ENCODE measurements around the gene LMX1B.

LMX1B gene

DNA sequence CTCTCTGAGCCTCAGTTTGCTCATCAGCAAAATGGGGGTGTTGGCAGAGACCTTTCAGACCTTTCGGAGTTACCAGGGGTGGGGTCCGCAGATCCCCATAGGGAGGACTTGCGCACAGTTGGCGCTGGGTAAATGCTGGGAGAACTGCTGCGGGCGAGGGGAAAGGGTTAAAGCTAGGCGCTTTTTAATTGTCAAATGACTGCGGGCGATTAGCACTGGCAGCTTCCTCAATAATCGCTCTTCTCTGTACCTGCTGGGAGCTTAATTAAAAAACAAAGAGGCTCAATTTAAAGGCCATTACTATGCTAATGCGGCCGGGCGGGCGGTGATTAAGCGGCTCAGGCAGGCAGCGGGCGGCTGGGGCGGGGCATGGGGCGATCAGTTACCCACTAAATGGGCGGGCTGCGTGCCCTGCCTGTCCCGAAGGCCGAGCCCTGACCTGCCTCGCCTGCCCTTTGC is 63.0 kb downstream of the LMX1B start:
- Histone ChIP-seq H3K9me3 (no peaks in the 10 kb centered on the region), H3K27me3 (peaks cover 100% of the 10 kb centered on the region), H3K27ac (no peak overlapping the region), H3K4me1 (ENCODE audit: control insufficient read depth in 1 of 2, insufficient read depth in 1 of 2, low read depth in 1 of 2, low read length in 1 of 2) (no peaks in the 10 kb centered on the region), H3K36me3 (no peaks in the 10 kb centered on the region), H3K4me3 (ENCODE audit: low read depth in 1 of 2, low read length in 1 of 2) (no peak overlapping the region)
- TF ChIP-seq, protein P1, sequence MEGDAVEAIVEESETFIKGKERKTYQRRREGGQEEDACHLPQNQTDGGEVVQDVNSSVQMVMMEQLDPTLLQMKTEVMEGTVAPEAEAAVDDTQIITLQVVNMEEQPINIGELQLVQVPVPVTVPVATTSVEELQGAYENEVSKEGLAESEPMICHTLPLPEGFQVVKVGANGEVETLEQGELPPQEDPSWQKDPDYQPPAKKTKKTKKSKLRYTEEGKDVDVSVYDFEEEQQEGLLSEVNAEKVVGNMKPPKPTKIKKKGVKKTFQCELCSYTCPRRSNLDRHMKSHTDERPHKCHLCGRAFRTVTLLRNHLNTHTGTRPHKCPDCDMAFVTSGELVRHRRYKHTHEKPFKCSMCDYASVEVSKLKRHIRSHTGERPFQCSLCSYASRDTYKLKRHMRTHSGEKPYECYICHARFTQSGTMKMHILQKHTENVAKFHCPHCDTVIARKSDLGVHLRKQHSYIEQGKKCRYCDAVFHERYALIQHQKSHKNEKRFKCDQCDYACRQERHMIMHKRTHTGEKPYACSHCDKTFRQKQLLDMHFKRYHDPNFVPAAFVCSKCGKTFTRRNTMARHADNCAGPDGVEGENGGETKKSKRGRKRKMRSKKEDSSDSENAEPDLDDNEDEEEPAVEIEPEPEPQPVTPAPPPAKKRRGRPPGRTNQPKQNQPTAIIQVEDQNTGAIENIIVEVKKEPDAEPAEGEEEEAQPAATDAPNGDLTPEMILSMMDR (IDR thresholded peaks at IDR 0.05): no peak

DNA sequence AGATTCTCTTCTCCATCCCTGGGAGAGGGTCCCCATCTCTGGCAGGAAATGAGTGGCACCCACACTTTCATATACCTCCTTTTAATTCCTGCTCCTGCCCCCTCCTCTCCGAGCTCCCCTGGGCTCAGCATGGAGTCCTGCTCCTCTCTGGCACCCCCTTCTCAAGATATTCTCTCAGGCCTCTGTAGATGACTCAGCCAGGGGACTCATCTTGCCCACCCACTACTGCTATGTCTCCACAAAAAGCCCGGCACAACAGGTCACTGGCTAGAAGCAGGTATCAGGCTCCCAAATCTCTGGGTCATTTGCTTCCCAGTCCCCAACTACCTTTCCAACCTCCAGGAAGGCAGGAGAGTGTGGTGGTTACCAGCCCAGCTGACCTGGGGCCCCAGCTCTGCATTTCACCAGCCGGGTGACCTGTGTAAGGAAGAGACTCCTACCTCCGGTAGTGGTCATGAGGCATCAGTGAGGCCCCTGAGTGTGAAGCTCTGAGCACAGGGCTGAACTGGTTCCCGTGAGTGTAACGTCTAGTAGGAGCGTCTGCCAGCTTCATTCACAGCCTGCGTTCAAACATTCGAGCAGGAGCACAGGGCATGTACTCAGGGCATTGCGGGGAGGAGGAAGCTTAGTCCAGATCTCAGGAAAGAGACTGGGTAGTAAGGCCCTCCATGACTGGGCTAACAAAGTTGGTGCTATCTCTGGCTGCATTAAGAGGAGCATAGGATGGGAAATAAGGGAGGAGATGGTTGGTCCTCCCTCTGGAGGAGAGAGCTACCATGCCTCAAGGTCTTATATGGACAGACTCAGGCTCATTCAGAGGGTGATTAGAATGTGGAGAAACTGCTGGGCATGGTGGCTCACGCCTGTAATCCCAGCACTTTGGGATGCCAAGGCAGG is 63.7 kb downstream of the LMX1B start:
- H3K4me3 ChIP-seq (ENCODE audit: low read depth in 1 of 2, low read length in 1 of 2): no peak overlapping the region
- H3K36me3 ChIP-seq: no peaks in the 10 kb centered on the region
- H3K4me1 ChIP-seq (ENCODE audit: control insufficient read depth in 1 of 2, insufficient read depth in 1 of 2, low read depth in 1 of 2, low read length in 1 of 2): no peaks in the 10 kb centered on the region
- H3K9me3 ChIP-seq: no peaks in the 10 kb centered on the region
- TF ChIP-seq, protein P1 (IDR thresholded peaks at IDR 0.05): no peak
- H3K27me3 ChIP-seq: peaks cover 100% of the 10 kb centered on the region
- no peak overlapping the region for H3K27ac ChIP-seq

DNA sequence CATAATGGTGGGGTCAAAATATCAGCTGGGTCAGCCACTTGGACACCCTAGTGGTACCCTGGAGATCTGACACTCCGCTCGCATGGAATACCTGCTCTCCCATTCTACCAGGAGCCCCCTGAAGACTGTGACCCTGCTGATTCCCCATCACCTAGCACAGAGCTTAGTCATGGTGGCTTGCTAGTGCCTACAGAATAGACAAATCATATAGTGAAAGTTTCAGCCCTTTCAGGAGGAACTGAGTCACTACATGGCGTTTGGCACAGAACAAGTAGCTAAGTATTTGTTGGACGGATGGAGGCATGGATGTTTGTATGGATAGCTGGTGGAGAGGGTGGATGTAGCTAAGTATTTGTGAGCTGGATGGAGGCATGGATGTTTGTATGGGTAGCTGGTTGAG is 65.3 kb downstream of the LMX1B start:
- no peaks in the 10 kb centered on the region for H3K9me3 ChIP-seq
- no peaks in the 10 kb centered on the region for H3K36me3 ChIP-seq
- no peaks in the 10 kb centered on the region for H3K4me1 ChIP-seq (ENCODE audit: control insufficient read depth in 1 of 2, insufficient read depth in 1 of 2, low read depth in 1 of 2, low read length in 1 of 2)
- H3K27me3 ChIP-seq: peaks cover 100% of the 10 kb centered on the region
- H3K4me3 ChIP-seq (ENCODE audit: low read depth in 1 of 2, low read length in 1 of 2): no peak overlapping the region
- TF ChIP-seq, protein P1 (IDR thresholded peaks at IDR 0.05): no peak
- no peak overlapping the region for H3K27ac ChIP-seq

DNA sequence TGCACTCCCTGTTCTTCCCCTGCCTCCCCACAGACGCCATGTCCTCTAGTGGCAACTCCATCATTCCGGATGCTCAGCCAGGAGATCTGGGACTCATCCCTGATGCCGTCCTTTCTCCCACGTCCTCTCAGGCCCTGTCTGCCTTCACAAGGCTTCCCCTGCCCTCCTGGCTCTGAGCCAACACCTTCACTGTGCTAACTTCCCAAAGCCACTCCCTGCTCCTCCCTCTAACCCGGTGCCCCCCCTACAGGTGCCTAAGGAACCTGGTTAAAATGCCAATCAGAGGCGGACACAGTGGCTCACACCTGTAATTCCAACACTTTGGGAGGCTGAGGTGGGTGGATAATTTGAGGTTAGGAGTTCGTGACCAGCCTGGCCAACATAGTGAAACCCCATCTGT is 67.6 kb downstream of the LMX1B start:
- Histone ChIP-seq H3K27me3 (peaks cover 100% of the 10 kb centered on the region), H3K4me3 (ENCODE audit: low read depth in 1 of 2, low read length in 1 of 2) (no peak overlapping the region), H3K27ac (no peak overlapping the region), H3K9me3 (no peaks in the 10 kb centered on the region), H3K4me1 (ENCODE audit: control insufficient read depth in 1 of 2, insufficient read depth in 1 of 2, low read depth in 1 of 2, low read length in 1 of 2) (no peaks in the 10 kb centered on the region), H3K36me3 (no peaks in the 10 kb centered on the region)
- TF ChIP-seq, protein P1 (IDR thresholded peaks at IDR 0.05): no peak

DNA sequence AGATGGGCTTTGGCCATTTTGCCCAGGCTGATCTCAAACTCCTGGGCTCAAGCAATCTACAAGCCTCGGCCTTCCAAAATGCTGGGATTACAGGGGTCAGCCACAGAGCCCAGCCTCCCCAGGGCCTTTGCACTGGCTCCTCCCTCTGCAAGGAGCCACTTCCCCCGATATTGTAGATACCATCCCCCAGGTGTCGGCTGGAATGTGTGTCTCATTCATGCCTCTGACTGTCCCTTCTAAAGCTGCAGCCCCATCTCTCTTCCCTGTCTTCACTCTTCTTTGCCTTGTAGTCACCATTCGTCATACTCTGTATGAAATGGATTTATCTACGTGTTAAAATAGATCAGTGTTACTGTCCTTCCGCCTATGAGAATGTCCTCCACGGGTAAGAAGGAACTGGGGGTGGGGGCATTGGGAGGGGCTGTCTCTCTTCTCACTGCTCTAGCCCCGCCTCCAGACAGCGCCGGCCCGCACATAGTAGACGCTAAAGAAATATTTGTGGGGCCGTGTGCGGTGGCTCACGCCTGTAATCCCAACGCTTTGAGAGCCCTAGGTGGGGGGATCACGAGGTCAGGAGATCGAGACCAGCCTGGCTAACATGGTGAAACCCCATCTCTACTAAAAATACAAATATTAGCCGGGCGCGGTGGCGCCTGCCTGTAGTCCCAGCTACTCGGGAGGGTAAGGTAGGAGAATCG is 68.5 kb downstream of the LMX1B start:
- TF ChIP-seq, protein P1 (IDR thresholded peaks at IDR 0.05): no peak
- Histone ChIP-seq H3K27me3 (peaks cover 100% of the 10 kb centered on the region), H3K9me3 (no peaks in the 10 kb centered on the region)

More for the DNA sequence above, 68.5 kb downstream of the LMX1B start:
- H3K27ac ChIP-seq: no peak overlapping the region
- no peaks in the 10 kb centered on the region for H3K36me3 ChIP-seq
- H3K4me3 ChIP-seq (ENCODE audit: low read depth in 1 of 2, low read length in 1 of 2): no peak overlapping the region
- no peaks in the 10 kb centered on the region for H3K4me1 ChIP-seq (ENCODE audit: control insufficient read depth in 1 of 2, insufficient read depth in 1 of 2, low read depth in 1 of 2, low read length in 1 of 2)
